ENCODE data around the gene CEP57L1. TPM values are rescaled to one million over a fixed set of nuclear protein-coding genes. Genes with fewer than 3 reads are reported as not detected.

Gene CEP57L1
- total RNA-seq, 1 experiment from 2014 or later = 37.6 TPM

- H3K4me3 ChIP-seq (ENCODE audit: low read depth in 2 of 2, low read length in 2 of 2) = no peak overlapping the region
- H3K27me3 ChIP-seq (ENCODE audit: control insufficient read depth, insufficient read depth, low read length) = no peaks in the 10 kb centered on the region
- H3K4me1 ChIP-seq (ENCODE audit: control insufficient read depth, insufficient read depth, low read length) = peaks cover 13% of the 10 kb centered on the region; the same call in 1 of the 2 replicates
- H3K36me3 ChIP-seq (ENCODE audit: control insufficient read depth, insufficient read depth, low read length) = no peaks in the 10 kb centered on the region
- in situ Hi-C loops (cut with HindIII; ENCODE audit: low pct_unique_long_range_greater_than_20kb, low sequenced_read_pairs) (no loop called here), intact Hi-C loops (cut with micrococcal nuclease; ENCODE audit: unreplicated experiment) (no loop called here)
- TF ChIP-seq TCF7L2 (IDR thresholded peaks at IDR 0.05; ENCODE audit: low read depth, low read length) (no peak), CTCF (IDR thresholded peaks at IDR 0.05) (no peak), POLR2AphosphoS5 (IDR thresholded peaks at IDR 0.05; ENCODE audit: low read depth, low read length) (no peak), SIN3A (IDR thresholded peaks at IDR 0.05; ENCODE audit: borderline replicate concordance, insufficient read depth, low read depth, low read length) (no peak), REST (IDR thresholded peaks at IDR 0.05; ENCODE audit: insufficient read depth in 1 of 2, low read depth in 2 of 2, low read length in 1 of 2) (no peak)
- POLR2A ChIA-PET = interaction anchor here (0.7 kb wide), 1 partner anchor 520 kb away, joined by 4 read pairs; no protein-coding TSS in a partner anchor
- CTCF ChIA-PET = no interaction called here
- no peak for ATAC-seq
- no peaks in the 10 kb centered on the region for H3K9me3 ChIP-seq (ENCODE audit: control insufficient read depth, insufficient read depth, low read depth, low read length)
- DNase-seq (ENCODE audit: low read depth, low spot score) = no peak
- H3K27ac ChIP-seq (ENCODE audit: low read length) = no peak overlapping the region
- BruUV-seq (replicated peaks) = TSS peak; percentile 1
Measured at GRCh38 chr6:109088995-109089394, 6.3 kb upstream of the CEP57L1 start.

GRCh38 chr6:109091314-109092024 lies 3.8 kb upstream of the CEP57L1 start:
- in situ Hi-C loops (cut with HindIII; ENCODE audit: low pct_unique_long_range_greater_than_20kb, low sequenced_read_pairs) (no loop called here), intact Hi-C loops (cut with micrococcal nuclease; ENCODE audit: unreplicated experiment) (no loop called here)

More at GRCh38 chr6:109091314-109092024, 3.8 kb upstream of the CEP57L1 start:
- no TSS peak for BruUV-seq (replicated peaks)
- no peak for DNase-seq (ENCODE audit: low read depth, low spot score)
- CTCF ChIA-PET = no interaction called here
- Histone ChIP-seq H3K27ac (ENCODE audit: low read length) (no peak overlapping the region), H3K36me3 (ENCODE audit: control insufficient read depth, insufficient read depth, low read length) (no peaks in the 10 kb centered on the region), H3K4me3 (ENCODE audit: low read depth in 2 of 2, low read length in 2 of 2) (peak overlapping the region; percentile 64 to 89; a peak in 2 of 4 replicates), H3K27me3 (ENCODE audit: control insufficient read depth, insufficient read depth, low read length) (no peaks in the 10 kb centered on the region), H3K9me3 (ENCODE audit: control insufficient read depth, insufficient read depth, low read depth, low read length) (no peaks in the 10 kb centered on the region), H3K4me1 (ENCODE audit: control insufficient read depth, insufficient read depth, low read length) (peaks cover 18% of the 10 kb centered on the region)
- TF ChIP-seq REST (IDR thresholded peaks at IDR 0.05; ENCODE audit: insufficient read depth in 1 of 2, low read depth in 2 of 2, low read length in 1 of 2) (no peak), POLR2AphosphoS5 (IDR thresholded peaks at IDR 0.05; ENCODE audit: low read depth, low read length) (no peak), TCF7L2 (IDR thresholded peaks at IDR 0.05; ENCODE audit: low read depth, low read length) (no peak), SIN3A (IDR thresholded peaks at IDR 0.05; ENCODE audit: borderline replicate concordance, insufficient read depth, low read depth, low read length) (no peak), CTCF (IDR thresholded peaks at IDR 0.05) (no peak)
- POLR2A ChIA-PET = no interaction called here
- no peak for ATAC-seq

Measured in Panc1 (cell line).